ENCODE measurements around the gene KRTAP4-1.

DNA sequence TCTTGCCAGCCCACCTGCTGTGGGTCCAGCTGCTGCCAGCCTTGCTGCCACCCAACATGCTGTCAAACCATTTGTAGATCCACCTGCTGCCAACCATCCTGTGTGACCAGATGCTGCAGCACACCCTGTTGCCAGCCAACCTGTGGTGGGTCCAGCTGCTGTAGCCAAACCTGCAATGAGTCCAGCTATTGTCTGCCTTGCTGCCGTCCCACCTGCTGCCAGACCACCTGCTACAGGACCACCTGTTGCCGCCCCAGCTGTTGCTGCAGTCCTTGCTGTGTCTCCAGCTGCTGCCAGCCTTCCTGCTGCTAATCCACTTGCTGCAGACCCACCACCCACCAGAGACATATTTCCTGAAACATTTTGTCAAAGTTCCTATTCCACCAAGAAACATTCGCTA is 5.6 kb upstream of the KRTAP4-1 start:
- TF ChIP-seq POLR2A (IDR thresholded peaks at IDR 0.05; ENCODE audit: low read depth, low read length) (no peak), SPI1 (IDR thresholded peaks at IDR 0.05; ENCODE audit: low read depth, low read length) (no peak), PAX5 (IDR thresholded peaks at IDR 0.05; ENCODE audit: insufficient read depth, low read length, severe bottlenecking) (no peak)

All from GM12891 (cell line).